NB4 (cell line): ENCODE measurements around the gene CSPG4.
"Not testable (repeated sequence)": the region's sequence is repeated elsewhere in the genome, so short reads cannot be mapped to it uniquely, and the experiment has no call there.

Source experiments
- MYC ChIP-seq: IDR thresholded peaks from 2 replicates; pipeline ENCODE4 v1.6.1; 2011; ENCODE audit warnings: low read depth, low read length
- POLR2A ChIP-seq: IDR thresholded peaks from 2 replicates; pipeline ENCODE4 v1.6.1; 2011; ENCODE audit warnings: mild to moderate bottlenecking; ENCODE audit not compliant: insufficient read length; ENCODE audit errors: extremely low read depth
- TF ChIP-seq, protein P1 (sequence below): IDR thresholded peaks from one replicate; pipeline ENCODE4 v1.5.1; 2012; ENCODE audit warnings: low read depth, low read length
- TF ChIP-seq, protein P2 (sequence below): IDR thresholded peaks from 2 replicates; pipeline ENCODE4 v1.6.1; 2011; ENCODE audit warnings: low read depth, low read length

DNA sequence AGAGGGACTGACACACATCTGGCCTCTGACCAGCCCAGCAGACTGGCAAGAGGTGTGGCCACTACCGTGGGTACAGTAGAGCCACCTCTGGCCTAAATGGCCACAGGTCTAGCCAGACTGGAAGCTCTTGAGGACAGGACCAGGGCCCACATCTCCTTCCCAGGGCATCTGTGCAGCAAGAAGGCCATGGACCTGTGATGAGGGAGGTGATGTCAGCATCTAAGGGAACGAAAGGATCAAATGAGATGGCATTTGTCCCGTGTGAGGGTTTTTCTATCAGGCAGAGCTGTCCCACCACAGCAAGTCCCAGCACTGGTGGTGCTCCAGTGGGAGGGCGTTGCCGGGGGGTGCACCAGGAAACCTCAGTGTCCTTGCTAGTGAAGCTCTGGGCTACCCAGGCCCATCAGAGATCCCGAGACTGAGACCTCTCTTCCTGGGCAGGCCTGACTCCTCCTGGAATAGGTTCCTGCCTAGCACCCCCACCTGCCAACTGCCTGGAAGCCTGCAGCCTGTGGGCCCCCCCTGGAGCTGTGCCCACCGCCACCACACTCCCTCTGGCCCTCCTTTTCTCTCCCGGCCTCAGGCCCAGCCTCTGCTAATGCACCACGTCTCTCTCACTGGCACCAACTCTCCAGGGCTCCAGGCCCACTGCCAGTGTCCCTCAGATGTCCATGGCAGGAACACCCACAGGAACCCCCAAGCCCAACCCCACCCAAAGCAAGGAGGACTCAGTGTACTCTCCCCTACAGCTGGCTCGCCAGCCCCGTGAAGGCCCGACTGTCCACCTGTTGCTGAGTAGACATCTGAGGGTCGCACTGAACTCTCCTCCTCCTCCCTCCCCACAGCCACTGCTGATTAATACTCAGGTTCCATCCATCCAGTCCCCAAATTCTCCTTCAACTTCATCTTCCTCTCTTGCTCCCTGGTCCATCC lies 11.3 kb downstream of the CSPG4 start:
- not testable (repeated sequence) for TF ChIP-seq POLR2A, MYC
- TF ChIP-seq, protein P1, sequence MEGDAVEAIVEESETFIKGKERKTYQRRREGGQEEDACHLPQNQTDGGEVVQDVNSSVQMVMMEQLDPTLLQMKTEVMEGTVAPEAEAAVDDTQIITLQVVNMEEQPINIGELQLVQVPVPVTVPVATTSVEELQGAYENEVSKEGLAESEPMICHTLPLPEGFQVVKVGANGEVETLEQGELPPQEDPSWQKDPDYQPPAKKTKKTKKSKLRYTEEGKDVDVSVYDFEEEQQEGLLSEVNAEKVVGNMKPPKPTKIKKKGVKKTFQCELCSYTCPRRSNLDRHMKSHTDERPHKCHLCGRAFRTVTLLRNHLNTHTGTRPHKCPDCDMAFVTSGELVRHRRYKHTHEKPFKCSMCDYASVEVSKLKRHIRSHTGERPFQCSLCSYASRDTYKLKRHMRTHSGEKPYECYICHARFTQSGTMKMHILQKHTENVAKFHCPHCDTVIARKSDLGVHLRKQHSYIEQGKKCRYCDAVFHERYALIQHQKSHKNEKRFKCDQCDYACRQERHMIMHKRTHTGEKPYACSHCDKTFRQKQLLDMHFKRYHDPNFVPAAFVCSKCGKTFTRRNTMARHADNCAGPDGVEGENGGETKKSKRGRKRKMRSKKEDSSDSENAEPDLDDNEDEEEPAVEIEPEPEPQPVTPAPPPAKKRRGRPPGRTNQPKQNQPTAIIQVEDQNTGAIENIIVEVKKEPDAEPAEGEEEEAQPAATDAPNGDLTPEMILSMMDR, result not testable (repeated sequence)
- TF ChIP-seq, protein P2, sequence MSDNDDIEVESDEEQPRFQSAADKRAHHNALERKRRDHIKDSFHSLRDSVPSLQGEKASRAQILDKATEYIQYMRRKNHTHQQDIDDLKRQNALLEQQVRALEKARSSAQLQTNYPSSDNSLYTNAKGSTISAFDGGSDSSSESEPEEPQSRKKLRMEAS, result not testable (repeated sequence)
